HCT116 (cell line): ENCODE measurements around the gene IFT57. TPM values are rescaled to one million over a fixed set of nuclear protein-coding genes. Genes with fewer than 3 reads are reported as not detected.

Experiments
- ATAC-seq: fragments of 200-7000 bp; cut with Tn5 transposase; 2 replicates; pipeline ENCODE4 v1.9.1; 2020; ENCODE audit warnings: mild to moderate bottlenecking, moderate library complexity
- BruUV-seq: library from RNA; stranded (reverse); fragments of 400-500 nt; replicated peaks from 2 replicates; lab custom pipeline; 2021; lab: Mats Ljungman, UMichigan
- CTCF ChIA-PET: fragments of 300-600 bp; sonication (Branson Sonifier 250); formaldehyde crosslinking; loops from one replicate; lab custom pipeline; 2021; ENCODE audit warnings: antibody characterized with exemption; lab: Charles Lee
- POLR2A ChIA-PET: fragments of 300-600, 350-600 bp; sonication (Branson Sonifier 250); formaldehyde crosslinking; loops from one replicate; lab custom pipeline; 2021; ENCODE audit warnings: antibody characterized with exemption; lab: Charles Lee
- RAD21 ChIA-PET, 2 experiments: fragments of 300-600 bp; sonication (Branson Sonifier 250); formaldehyde crosslinking; loops; one replicate each; lab custom pipeline; 2023; ENCODE audit warnings: low total read pairs in 2 of 2; ENCODE audit not compliant: uncharacterized antibody in 2 of 2, unreplicated experiment in 2 of 2, low non-redundant PET in 1 of 2; lab: Charles Lee
- DNase-seq: peaks from one replicate; pipeline ENCODE4 v3.0.0-alpha.2; 2010; ENCODE audit warnings: low read depth, low spot score
- H2AFZ ChIP-seq: fragments of 200-600 bp; shearing (Covaris generic), sonication (generic); 2 replicates; pipeline ENCODE4 v1.6.1; 2017; ENCODE audit warnings: low read depth, mixed run types, mixed read lengths, antibody characterized with exemption, low read length; ENCODE audit not compliant: poor library complexity, severe bottlenecking
- H3K27ac ChIP-seq: 2 replicates; pipeline ENCODE4 v1.5.1; 2012; ENCODE audit warnings: low read depth, low read length
- H3K27me3 ChIP-seq: fragments of 200-600 bp; sonication (generic); 2 replicates; pipeline ENCODE4 v1.6.1; 2016; ENCODE audit warnings: mixed run types, low read length, mixed read lengths; ENCODE audit not compliant: insufficient read depth
- H3K36me3 ChIP-seq, 2 experiments: fragments of 200-500 bp in 1 of 2; fragments of 200-600 bp in 1 of 2; sonication (Bioruptor generic) in 1 of 2; sonication (generic) in 1 of 2; 2 replicates each; pipeline versions ENCODE4 v1.5.1 to v1.6.1; 2014 to 2016; ENCODE audit warnings: low read length in 2 of 2, inconsistent platforms in 1 of 2, mixed read lengths in 1 of 2, mixed run types in 1 of 2; ENCODE audit not compliant: insufficient read depth in 2 of 2, control insufficient read depth in 1 of 2
- H3K4me1 ChIP-seq, 2 experiments: fragments of 200-600 bp in 1 of 2; sonication (generic) in 1 of 2; 2 replicates each; pipeline versions ENCODE4 v1.5.1 to v1.6.1; 2012 to 2017; ENCODE audit warnings: low read length in 2 of 2, inconsistent platforms in 1 of 2, mild to moderate bottlenecking in 1 of 2, mixed read lengths in 1 of 2, mixed run types in 1 of 2, moderate library complexity in 1 of 2; ENCODE audit not compliant: insufficient read depth in 2 of 2, control insufficient read depth in 1 of 2
- H3K4me2 ChIP-seq: fragments of 200-600 bp; sonication (generic); 2 replicates; pipeline ENCODE4 v1.6.1; 2017; ENCODE audit warnings: mixed run types, low read length, mixed read lengths
- H3K4me3 ChIP-seq, 2 experiments: fragments of 200-600 bp in 1 of 2; sonication (generic) in 1 of 2; replicated peaks in 1 of 2; 2 replicates each; pipeline ENCODE4 v1.5.1; 2011 to 2016; ENCODE audit warnings: low read length in 2 of 2, control low read depth in 1 of 2, low read depth in 1 of 2, mild to moderate bottlenecking in 1 of 2, mixed read lengths in 1 of 2, mixed run types in 1 of 2
- H3K79me2 ChIP-seq: fragments of 200-600 bp; sonication (generic); 2 replicates; pipeline ENCODE4 v1.6.1; 2017; ENCODE audit warnings: mild to moderate bottlenecking, mixed run types, low read length, moderate library complexity, mixed read lengths; ENCODE audit not compliant: insufficient read depth
- H3K9ac ChIP-seq: fragments of 200-600 bp; sonication (generic); 2 replicates; pipeline ENCODE4 v1.6.1; 2016; ENCODE audit warnings: low read length, mixed read lengths
- H3K9me2 ChIP-seq: fragments of 200-600 bp; sonication (generic), shearing (Covaris generic); 2 replicates; pipeline ENCODE4 v1.6.1; 2017; ENCODE audit warnings: mixed run types, mild to moderate bottlenecking, moderate library complexity; ENCODE audit not compliant: insufficient read depth
- H3K9me3 ChIP-seq, 2 experiments: fragments of 200-500 bp in 1 of 2; fragments of 200-600 bp in 1 of 2; sonication (Bioruptor generic) in 1 of 2; sonication (generic) in 1 of 2; 2 replicates each; pipeline ENCODE4 v1.6.1; 2014 to 2017; ENCODE audit warnings: low read length in 2 of 2, mixed read lengths in 2 of 2, inconsistent platforms in 1 of 2, low read depth in 1 of 2, mild to moderate bottlenecking in 1 of 2, mixed run types in 1 of 2, moderate library complexity in 1 of 2; ENCODE audit not compliant: control insufficient read depth in 1 of 2, insufficient read depth in 1 of 2
- H4K20me1 ChIP-seq: fragments of 200-600 bp; sonication (generic), shearing (Covaris generic); 2 replicates; pipeline ENCODE4 v1.6.1; 2017; ENCODE audit warnings: mixed run types, mild to moderate bottlenecking, moderate library complexity; ENCODE audit not compliant: insufficient read depth
- ELF1 ChIP-seq: IDR thresholded peaks from 2 replicates; pipeline ENCODE4 v1.6.1; 2012; ENCODE audit warnings: low read depth, borderline replicate concordance
- EZH2 ChIP-seq: fragments of 200-600 bp; sonication (generic); IDR thresholded peaks from 2 replicates; pipeline ENCODE4 v1.6.1; 2017; ENCODE audit warnings: antibody characterized with exemption, mixed run types
- EZH2phosphoT487 ChIP-seq: fragments of 200-600 bp; IDR thresholded peaks from 2 replicates; pipeline ENCODE4 v1.6.1; 2018; ENCODE audit warnings: antibody characterized with exemption, borderline replicate concordance
- POLR2A ChIP-seq: IDR thresholded peaks from 2 replicates; pipeline ENCODE4 v1.7.0; 2011; ENCODE audit warnings: borderline replicate concordance; ENCODE audit not compliant: insufficient read depth, insufficient read length; ENCODE audit errors: extremely low read depth
- POLR2AphosphoS5 ChIP-seq: IDR thresholded peaks from 2 replicates; pipeline ENCODE4 v1.6.1; 2011; ENCODE audit warnings: mild to moderate bottlenecking, low read depth, low read length, moderate library complexity
- RAD21 ChIP-seq: IDR thresholded peaks from 2 replicates; pipeline ENCODE4 v1.6.1; 2012; ENCODE audit warnings: low read depth, mild to moderate bottlenecking
- SRF ChIP-seq: IDR thresholded peaks from 2 replicates; pipeline ENCODE4 v1.6.1; 2012; ENCODE audit warnings: low read depth
- ZFX ChIP-seq: fragments of 450-650 bp; IDR thresholded peaks from 2 replicates; pipeline ENCODE4 v1.6.1; 2017
- ZNF274 ChIP-seq: fragments of 200-500 bp; sonication (Bioruptor generic); IDR thresholded peaks from 2 replicates; pipeline ENCODE4 v1.6.1; 2014; ENCODE audit warnings: mild to moderate bottlenecking, low read depth, low read length, inconsistent platforms
- intact Hi-C: fragments of 100-400 bp; cut with micrococcal nuclease; formaldehyde crosslinking; loops from 2 replicates; pipeline ENCODE4 v1.10.0; 2022
- total RNA-seq: library from RNA; stranded (reverse); gene quantifications from one replicate; pipeline ENCODE4 v1.2.1, GENCODE V29; 2021; ENCODE audit not compliant: unreplicated experiment
- TF ChIP-seq, protein P1 (sequence below), 3 experiments: fragments of 200-600 bp in 1 of 3; sonication (generic) in 1 of 3; IDR thresholded peaks in 2 of 3; conservative IDR thresholded peaks in 1 of 3; 2 replicates each; pipeline ENCODE4 v1.5.1; 2012 to 2017; ENCODE audit warnings: low read depth in 2 of 3, low read length in 2 of 3, antibody characterized with exemption in 1 of 3, borderline replicate concordance in 1 of 3, control low read depth in 1 of 3, mild to moderate bottlenecking in 1 of 3, mixed read lengths in 1 of 3, mixed run types in 1 of 3, moderate library complexity in 1 of 3; ENCODE audit not compliant: insufficient read depth in 1 of 3
- TF ChIP-seq, protein P2 (sequence below): IDR thresholded peaks from 2 replicates; pipeline ENCODE4 v1.6.1; 2012

IFT57 gene
- total RNA-seq, 1 experiment from 2014 or later = 38.4 TPM

DNA sequence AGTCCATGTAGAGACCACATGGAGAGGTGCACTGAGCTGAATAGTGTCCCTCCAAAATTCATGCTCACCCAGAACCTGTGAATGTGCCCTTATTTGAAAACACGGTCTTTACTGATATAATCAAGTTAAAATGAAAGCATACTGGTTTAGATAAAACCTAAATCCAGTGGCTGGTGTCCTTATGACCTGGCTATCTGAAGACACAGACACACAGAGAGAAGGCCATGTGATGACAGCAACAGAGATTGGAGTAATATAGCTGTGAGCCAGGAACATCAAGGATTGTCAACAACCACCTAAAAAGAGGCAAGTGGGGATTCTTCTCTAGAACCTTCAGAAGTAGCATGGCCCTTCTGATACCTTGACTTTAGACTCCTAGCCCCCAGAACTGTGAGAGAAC lies 76.6 kb downstream of the IFT57 start:
- Histone ChIP-seq H3K4me3 (no peak overlapping the region), H2AFZ (no peak overlapping the region), H3K27me3 (no peaks in the 10 kb centered on the region), H3K27ac (no peak overlapping the region), H3K79me2 (no peaks in the 10 kb centered on the region), H3K9me2 (no peaks in the 10 kb centered on the region), H3K4me1 (no peaks in the 10 kb centered on the region)
- POLR2A ChIA-PET = no interaction called here
- intact Hi-C loops = no loop called here
- TF ChIP-seq SRF (no peak), RAD21 (no peak), POLR2A (no peak), ELF1 (no peak), EZH2 (no peak), EZH2phosphoT487 (no peak), ZFX (no peak), POLR2AphosphoS5 (no peak), ZNF274 (no peak)
- TF ChIP-seq, protein P1, sequence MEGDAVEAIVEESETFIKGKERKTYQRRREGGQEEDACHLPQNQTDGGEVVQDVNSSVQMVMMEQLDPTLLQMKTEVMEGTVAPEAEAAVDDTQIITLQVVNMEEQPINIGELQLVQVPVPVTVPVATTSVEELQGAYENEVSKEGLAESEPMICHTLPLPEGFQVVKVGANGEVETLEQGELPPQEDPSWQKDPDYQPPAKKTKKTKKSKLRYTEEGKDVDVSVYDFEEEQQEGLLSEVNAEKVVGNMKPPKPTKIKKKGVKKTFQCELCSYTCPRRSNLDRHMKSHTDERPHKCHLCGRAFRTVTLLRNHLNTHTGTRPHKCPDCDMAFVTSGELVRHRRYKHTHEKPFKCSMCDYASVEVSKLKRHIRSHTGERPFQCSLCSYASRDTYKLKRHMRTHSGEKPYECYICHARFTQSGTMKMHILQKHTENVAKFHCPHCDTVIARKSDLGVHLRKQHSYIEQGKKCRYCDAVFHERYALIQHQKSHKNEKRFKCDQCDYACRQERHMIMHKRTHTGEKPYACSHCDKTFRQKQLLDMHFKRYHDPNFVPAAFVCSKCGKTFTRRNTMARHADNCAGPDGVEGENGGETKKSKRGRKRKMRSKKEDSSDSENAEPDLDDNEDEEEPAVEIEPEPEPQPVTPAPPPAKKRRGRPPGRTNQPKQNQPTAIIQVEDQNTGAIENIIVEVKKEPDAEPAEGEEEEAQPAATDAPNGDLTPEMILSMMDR (IDR thresholded peaks at IDR 0.05 in 2 of 3, conservative IDR thresholded peaks at IDR 0.05 in 1 of 3; ENCODE audit: borderline replicate concordance in 1 of 3, insufficient read depth in 1 of 3, low read depth in 2 of 3, low read length in 2 of 3) = no peak
- TF ChIP-seq, protein P2, sequence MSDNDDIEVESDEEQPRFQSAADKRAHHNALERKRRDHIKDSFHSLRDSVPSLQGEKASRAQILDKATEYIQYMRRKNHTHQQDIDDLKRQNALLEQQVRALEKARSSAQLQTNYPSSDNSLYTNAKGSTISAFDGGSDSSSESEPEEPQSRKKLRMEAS = no peak
- TF ChIP-seq, all 23 proteins: peak for 0
- no peaks in the 10 kb centered on the region for H3K36me3 ChIP-seq
- H3K9ac ChIP-seq = no peak overlapping the region
- ChIA-PET CTCF (no interaction called here), RAD21 (no interaction called here)
- no peak for ATAC-seq
- BruUV-seq = no TSS peak
- no peak overlapping the region for H3K4me2 ChIP-seq
- DNase-seq = no peak
- H3K9me3 ChIP-seq = no peaks in the 10 kb centered on the region
- H4K20me1 ChIP-seq = no peaks in the 10 kb centered on the region
